ENCODE data around the gene FBXL12. TPM values are rescaled to one million over a fixed set of nuclear protein-coding genes. Genes with fewer than 3 reads are reported as not detected.
"Not testable (repeated sequence)": the region's sequence is repeated elsewhere in the genome, so short reads cannot be mapped to it uniquely, and the experiment has no call there.

The FBXL12 gene
- polyA plus RNA-seq, 1 donor from 2014 or later: 31.5 TPM

DNA sequence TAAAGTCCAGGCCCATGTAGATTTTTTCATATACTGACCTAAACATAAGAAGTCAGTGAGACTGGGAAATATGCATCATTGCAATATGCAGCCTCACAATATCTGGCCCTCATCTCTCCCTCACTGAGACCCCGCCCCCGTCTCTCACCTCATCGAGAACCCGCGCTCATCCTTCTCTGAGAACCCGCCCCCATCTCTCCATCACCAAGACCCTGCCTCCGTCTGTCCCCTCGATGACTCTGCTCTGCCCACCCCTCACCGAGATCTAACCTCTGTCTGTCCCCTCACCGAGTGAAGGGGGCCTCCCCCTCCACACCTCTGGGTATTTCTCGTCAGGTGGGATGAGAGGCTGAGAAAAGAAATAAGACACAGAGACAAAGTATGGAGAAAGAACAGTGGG, 29.8 kb downstream of the FBXL12 start:
- no peaks in the 10 kb centered on the region for H3K9me3 ChIP-seq (ENCODE audit: low read length)
- no peaks in the 10 kb centered on the region for H4K20me1 ChIP-seq (ENCODE audit: insufficient read depth)
- H3K27me3 ChIP-seq (ENCODE audit: insufficient read depth, low read depth, low read length): no peaks in the 10 kb centered on the region
- H3K36me3 ChIP-seq (ENCODE audit: insufficient read depth, low read length): no peaks in the 10 kb centered on the region
- no peak overlapping the region for H3K4me2 ChIP-seq (ENCODE audit: low read length)
- H3F3A ChIP-seq (ENCODE audit: insufficient read depth, low read length, poor library complexity, severe bottlenecking): no peaks in the 10 kb centered on the region
- TF ChIP-seq, protein P1, sequence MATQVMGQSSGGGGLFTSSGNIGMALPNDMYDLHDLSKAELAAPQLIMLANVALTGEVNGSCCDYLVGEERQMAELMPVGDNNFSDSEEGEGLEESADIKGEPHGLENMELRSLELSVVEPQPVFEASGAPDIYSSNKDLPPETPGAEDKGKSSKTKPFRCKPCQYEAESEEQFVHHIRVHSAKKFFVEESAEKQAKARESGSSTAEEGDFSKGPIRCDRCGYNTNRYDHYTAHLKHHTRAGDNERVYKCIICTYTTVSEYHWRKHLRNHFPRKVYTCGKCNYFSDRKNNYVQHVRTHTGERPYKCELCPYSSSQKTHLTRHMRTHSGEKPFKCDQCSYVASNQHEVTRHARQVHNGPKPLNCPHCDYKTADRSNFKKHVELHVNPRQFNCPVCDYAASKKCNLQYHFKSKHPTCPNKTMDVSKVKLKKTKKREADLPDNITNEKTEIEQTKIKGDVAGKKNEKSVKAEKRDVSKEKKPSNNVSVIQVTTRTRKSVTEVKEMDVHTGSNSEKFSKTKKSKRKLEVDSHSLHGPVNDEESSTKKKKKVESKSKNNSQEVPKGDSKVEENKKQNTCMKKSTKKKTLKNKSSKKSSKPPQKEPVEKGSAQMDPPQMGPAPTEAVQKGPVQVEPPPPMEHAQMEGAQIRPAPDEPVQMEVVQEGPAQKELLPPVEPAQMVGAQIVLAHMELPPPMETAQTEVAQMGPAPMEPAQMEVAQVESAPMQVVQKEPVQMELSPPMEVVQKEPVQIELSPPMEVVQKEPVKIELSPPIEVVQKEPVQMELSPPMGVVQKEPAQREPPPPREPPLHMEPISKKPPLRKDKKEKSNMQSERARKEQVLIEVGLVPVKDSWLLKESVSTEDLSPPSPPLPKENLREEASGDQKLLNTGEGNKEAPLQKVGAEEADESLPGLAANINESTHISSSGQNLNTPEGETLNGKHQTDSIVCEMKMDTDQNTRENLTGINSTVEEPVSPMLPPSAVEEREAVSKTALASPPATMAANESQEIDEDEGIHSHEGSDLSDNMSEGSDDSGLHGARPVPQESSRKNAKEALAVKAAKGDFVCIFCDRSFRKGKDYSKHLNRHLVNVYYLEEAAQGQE (IDR thresholded peaks at IDR 0.05; ENCODE audit: borderline replicate concordance): no peak
- TF ChIP-seq MXI1 (conservative IDR thresholded peaks at IDR 0.05; ENCODE audit: poor library complexity, severe bottlenecking): no peak
- no peak for TF ChIP-seq EZH2 (IDR thresholded peaks at IDR 0.05; ENCODE audit: borderline replicate concordance, insufficient read depth, low read length, poor library complexity, severe bottlenecking)
- TF ChIP-seq TAF1 (IDR thresholded peaks at IDR 0.05; ENCODE audit: low read depth): no peak
- TF ChIP-seq EP300 (conservative IDR thresholded peaks at IDR 0.05; ENCODE audit: poor library complexity, severe bottlenecking): no peak
- no peak for TF ChIP-seq RAD21 (conservative IDR thresholded peaks at IDR 0.05)
- TF ChIP-seq, protein P2, sequence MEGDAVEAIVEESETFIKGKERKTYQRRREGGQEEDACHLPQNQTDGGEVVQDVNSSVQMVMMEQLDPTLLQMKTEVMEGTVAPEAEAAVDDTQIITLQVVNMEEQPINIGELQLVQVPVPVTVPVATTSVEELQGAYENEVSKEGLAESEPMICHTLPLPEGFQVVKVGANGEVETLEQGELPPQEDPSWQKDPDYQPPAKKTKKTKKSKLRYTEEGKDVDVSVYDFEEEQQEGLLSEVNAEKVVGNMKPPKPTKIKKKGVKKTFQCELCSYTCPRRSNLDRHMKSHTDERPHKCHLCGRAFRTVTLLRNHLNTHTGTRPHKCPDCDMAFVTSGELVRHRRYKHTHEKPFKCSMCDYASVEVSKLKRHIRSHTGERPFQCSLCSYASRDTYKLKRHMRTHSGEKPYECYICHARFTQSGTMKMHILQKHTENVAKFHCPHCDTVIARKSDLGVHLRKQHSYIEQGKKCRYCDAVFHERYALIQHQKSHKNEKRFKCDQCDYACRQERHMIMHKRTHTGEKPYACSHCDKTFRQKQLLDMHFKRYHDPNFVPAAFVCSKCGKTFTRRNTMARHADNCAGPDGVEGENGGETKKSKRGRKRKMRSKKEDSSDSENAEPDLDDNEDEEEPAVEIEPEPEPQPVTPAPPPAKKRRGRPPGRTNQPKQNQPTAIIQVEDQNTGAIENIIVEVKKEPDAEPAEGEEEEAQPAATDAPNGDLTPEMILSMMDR (IDR thresholded peaks at IDR 0.05; ENCODE audit: poor library complexity, severe bottlenecking): no peak
- TF ChIP-seq POLR2AphosphoS5 (IDR thresholded peaks at IDR 0.05): no peak
- no peak for TF ChIP-seq SMC3 (conservative IDR thresholded peaks at IDR 0.05; ENCODE audit: poor library complexity)
- H3K9ac ChIP-seq (ENCODE audit: low read length): no peak overlapping the region
- H2AFZ ChIP-seq (ENCODE audit: low read depth, low read length): no peak overlapping the region
- no peak overlapping the region for H3K27ac ChIP-seq (ENCODE audit: low read length)
- no peak overlapping the region for H3K4me3 ChIP-seq (ENCODE audit: low read length)
- no peaks in the 10 kb centered on the region for H3K79me2 ChIP-seq (replicated peaks; ENCODE audit: insufficient read depth, low read length)
- H3K9me2 ChIP-seq (ENCODE audit: insufficient read depth, low read length): no peaks in the 10 kb centered on the region

DNA sequence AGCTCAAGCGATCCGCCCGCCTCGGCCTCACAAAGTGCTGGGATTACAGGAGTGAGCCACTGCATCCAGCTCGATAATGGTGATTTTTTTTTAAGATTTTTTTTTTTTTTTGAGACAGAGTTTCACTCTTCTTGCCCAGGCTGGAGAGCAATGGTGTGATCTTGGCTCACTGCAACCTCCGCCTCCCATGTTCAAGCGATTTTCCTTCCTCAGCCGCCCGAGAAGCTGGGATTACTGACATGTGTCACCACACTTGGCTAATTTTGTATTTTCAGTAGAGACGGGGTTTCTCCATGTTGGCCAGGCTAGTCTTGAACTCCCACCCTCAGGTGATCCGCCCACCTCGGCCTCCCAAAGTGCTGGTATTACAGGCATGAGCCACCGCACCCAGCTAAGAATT, 30.3 kb downstream of the FBXL12 start:
- not testable (repeated sequence) for H3K27me3 ChIP-seq (ENCODE audit: insufficient read depth, low read depth, low read length); H2AFZ ChIP-seq (ENCODE audit: low read depth, low read length); H3K79me2 ChIP-seq (replicated peaks; ENCODE audit: insufficient read depth, low read length); H3K4me3 ChIP-seq (ENCODE audit: low read length); H3K9me2 ChIP-seq (ENCODE audit: insufficient read depth, low read length); H4K20me1 ChIP-seq (ENCODE audit: insufficient read depth); H3K27ac ChIP-seq (ENCODE audit: low read length); H3K36me3 ChIP-seq (ENCODE audit: insufficient read depth, low read length); H3K4me2 ChIP-seq (ENCODE audit: low read length); H3K9me3 ChIP-seq (ENCODE audit: low read length); H3F3A ChIP-seq (ENCODE audit: insufficient read depth, low read length, poor library complexity, severe bottlenecking); H3K9ac ChIP-seq (ENCODE audit: low read length)

DNA sequence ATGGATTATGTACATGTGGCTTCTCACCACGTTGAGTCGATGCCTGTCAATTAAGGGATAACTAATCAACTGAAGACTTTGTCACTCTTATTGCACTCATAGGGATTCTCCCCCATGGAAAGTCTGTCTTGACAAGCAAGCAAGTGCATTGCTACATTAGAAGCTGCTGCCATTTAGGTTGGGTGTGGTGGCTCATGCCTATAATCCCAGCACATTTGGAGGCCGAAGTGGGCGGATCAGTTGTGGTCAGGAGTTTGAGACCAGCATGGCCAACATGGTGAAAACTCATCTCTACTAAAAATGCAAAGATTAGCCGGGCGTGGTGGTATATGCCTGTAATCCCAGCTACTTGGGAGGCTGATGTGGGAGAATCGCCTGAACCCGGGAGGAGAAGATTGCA, 32.1 kb downstream of the FBXL12 start:
- Histone ChIP-seq H3K4me3 (ENCODE audit: low read length) (no peak overlapping the region), H3K9me3 (ENCODE audit: low read length) (no peaks in the 10 kb centered on the region), H2AFZ (ENCODE audit: low read depth, low read length) (no peak overlapping the region), H3K27ac (ENCODE audit: low read length) (no peak overlapping the region), H4K20me1 (ENCODE audit: insufficient read depth) (no peaks in the 10 kb centered on the region), H3F3A (ENCODE audit: insufficient read depth, low read length, poor library complexity, severe bottlenecking) (no peaks in the 10 kb centered on the region), H3K4me2 (ENCODE audit: low read length) (no peak overlapping the region), H3K9me2 (ENCODE audit: insufficient read depth, low read length) (no peaks in the 10 kb centered on the region), H3K36me3 (ENCODE audit: insufficient read depth, low read length) (no peaks in the 10 kb centered on the region), H3K9ac (ENCODE audit: low read length) (no peak overlapping the region), H3K27me3 (ENCODE audit: insufficient read depth, low read depth, low read length) (no peaks in the 10 kb centered on the region), H3K79me2 (replicated peaks; ENCODE audit: insufficient read depth, low read length) (no peaks in the 10 kb centered on the region)
- TF ChIP-seq, protein P1 (IDR thresholded peaks at IDR 0.05; ENCODE audit: borderline replicate concordance): no peak
- no peak for TF ChIP-seq RAD21 (conservative IDR thresholded peaks at IDR 0.05)
- TF ChIP-seq EP300 (conservative IDR thresholded peaks at IDR 0.05; ENCODE audit: poor library complexity, severe bottlenecking): no peak
- TF ChIP-seq, protein P2 (IDR thresholded peaks at IDR 0.05; ENCODE audit: poor library complexity, severe bottlenecking): no peak
- TF ChIP-seq EZH2 (IDR thresholded peaks at IDR 0.05; ENCODE audit: borderline replicate concordance, insufficient read depth, low read length, poor library complexity, severe bottlenecking): no peak
- no peak for TF ChIP-seq SMC3 (conservative IDR thresholded peaks at IDR 0.05; ENCODE audit: poor library complexity)
- no peak for TF ChIP-seq POLR2AphosphoS5 (IDR thresholded peaks at IDR 0.05)
- TF ChIP-seq TAF1 (IDR thresholded peaks at IDR 0.05; ENCODE audit: low read depth): no peak
- no peak for TF ChIP-seq MXI1 (conservative IDR thresholded peaks at IDR 0.05; ENCODE audit: poor library complexity, severe bottlenecking)
